ENCODE data around the gene GSC2. TPM values are rescaled to one million over a fixed set of nuclear protein-coding genes. Genes with fewer than 3 reads are reported as not detected.

Gene GSC2
- total RNA-seq, 1 experiment from 2014 or later: not detected

- no peak for DNase-seq (ENCODE audit: low spot score)
These were observed 16.5 kb downstream of the GSC2 start for GRCh38 chr22:19133561-19133960.

DNA sequence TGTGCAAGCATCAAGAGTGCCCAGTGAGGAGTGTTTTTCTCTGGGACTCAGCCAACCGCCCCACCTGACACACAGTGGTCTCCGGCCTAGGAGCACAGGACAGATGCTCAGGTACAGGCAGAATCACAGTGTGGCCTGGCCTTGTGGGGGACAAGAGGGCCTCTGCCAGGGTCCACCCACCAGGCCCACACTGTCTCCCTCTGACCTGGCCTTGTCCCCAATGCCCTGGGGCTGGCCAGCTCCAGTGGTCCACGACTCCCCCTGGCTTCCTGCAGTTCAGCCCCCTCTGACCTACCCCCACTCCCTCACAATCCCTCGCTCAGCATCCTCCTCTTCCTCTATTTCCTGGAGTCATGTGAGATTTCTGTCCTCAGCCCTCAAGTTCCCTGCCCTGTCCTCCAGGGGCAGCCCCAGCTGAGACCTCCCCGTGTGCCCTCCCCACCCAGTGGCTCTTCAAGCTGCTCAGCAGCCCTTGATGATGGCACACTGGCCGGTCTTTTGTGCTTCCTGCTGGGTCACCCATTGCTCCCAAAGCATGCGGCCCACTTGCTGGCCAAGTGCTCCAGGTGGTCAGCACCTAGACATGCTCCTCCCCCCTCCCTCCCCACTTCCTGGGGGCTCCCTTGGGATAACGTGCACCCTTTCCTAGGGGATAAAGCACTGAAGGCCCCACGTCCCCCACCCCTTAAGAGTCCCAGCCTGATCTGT is 17.2 kb downstream of the GSC2 start:
- no peak for DNase-seq (ENCODE audit: low spot score)

DNA sequence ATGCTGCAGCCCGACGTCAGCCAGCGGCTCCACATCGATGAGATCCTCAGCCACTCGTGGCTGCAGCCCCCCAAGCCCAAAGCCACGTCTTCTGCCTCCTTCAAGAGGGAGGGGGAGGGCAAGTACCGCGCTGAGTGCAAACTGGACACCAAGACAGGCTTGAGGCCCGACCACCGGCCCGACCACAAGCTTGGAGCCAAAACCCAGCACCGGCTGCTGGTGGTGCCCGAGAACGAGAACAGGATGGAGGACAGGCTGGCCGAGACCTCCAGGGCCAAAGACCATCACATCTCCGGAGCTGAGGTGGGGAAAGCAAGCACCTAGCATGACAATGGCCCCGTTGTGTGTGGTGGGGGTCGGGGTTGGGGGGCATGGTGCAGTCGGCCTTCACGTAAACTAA is 17.9 kb downstream of the GSC2 start:
- DNase-seq (ENCODE audit: low spot score): no peak

- no peak for DNase-seq (ENCODE audit: low spot score)
These were observed 18.4 kb downstream of the GSC2 start for GRCh38 chr22:19131685-19132015.

GRCh38 chr22:19130959-19131684 is 19.0 kb downstream of the GSC2 start, which contains the start of gene TSSK2:
Gene TSSK2, plus strand, starts transcription at chr22:19131308. Its CDS starts 92 bp downstream, at chr22:19131400.
- DNase-seq (ENCODE audit: low spot score): no peak

DNA sequence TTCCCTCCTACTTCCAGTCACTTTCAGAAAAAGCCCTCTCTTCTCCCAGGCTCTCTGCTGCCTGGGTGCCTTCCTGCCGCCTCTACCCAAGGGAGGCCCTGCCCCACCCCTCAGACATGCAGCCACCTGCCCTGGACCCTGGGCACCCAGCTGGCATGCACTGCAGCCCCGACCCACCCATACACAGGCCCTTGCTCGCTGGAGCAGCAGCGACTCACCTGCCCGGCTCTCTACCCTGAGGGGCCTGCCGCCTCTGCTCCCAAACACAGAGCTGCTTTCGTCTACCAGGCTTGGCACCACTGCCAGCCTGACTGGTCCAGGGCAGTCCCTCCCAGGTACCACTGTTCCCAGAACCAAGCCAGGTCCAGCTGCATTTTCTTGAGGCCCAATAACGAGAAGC is 20.2 kb downstream of the GSC2 start:
- DNase-seq (ENCODE audit: low spot score): no peak

- DNase-seq (ENCODE audit: low spot score): no peak
These were observed 21.0 kb downstream of the GSC2 start for GRCh38 chr22:19128946-19129727.

DNA sequence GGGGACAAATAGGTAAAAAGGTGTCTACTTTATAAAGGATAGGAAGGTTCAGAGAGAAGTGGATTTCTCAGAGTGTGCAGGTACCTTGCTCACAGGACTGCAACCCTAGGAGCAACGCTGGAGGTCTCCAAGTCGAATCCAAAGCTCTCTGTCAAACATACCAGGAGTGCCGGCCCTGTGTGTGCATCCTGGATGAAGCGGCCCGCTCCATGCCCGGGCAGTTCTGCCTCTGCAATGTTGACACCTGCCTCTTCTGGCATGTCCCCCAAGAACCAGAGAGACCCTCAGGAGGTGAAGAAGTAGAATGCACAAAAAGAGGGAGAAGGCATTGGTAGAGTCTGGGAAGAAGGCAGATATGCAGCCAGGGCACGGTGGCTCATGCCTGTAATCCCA is 22.1 kb downstream of the GSC2 start:
- no peak for DNase-seq (ENCODE audit: low spot score)

GRCh38 chr22:19127329-19128008 is 22.6 kb downstream of the GSC2 start:
- DNase-seq (ENCODE audit: low spot score): no peak

DNA sequence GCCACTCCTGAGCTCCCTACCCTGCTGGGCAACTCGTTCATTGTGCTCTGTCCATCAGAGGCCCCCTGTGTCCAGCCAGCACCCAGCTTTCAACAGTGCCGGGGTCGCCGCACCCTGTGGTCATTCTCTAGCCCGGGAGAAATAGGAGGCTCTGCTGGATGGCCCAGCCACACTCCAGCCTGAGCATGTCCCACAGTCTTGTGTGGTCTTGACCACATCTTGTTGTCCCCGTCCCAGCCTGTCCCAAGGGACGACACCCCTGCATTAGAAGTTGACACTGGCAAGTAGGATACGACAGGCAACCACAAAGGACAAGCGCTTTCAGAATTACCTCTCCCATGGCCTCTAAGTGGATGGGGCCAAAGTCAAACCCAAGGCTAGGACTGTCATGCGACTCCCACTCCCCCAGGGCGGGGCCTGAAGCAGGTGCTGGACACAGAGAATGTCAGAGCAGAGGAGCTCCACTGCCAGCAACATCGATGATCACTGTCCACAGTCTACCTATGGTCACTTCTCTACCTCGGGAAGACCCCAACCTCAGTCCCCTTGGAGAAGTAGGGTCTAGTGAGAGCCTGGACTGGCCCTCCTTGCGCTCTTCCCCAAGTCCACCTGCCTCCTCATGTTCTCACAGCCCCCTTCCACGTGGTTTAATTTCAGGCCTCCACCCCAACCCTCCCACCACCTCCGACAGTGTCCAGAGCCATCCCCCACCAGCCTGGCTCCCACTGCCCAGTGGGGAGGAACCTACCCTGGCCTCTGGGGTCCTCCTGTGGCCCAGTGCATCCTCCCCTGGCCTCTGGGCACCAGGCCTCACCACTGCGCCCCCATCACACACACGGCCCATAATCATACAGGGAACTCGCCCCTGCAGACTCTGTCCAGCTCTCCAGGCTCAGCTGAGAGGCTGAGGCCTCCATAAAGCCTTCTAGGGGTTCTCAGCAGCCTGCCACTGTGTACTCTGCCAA is 23.5 kb downstream of the GSC2 start:
- no peak for DNase-seq (ENCODE audit: low spot score)

DNA sequence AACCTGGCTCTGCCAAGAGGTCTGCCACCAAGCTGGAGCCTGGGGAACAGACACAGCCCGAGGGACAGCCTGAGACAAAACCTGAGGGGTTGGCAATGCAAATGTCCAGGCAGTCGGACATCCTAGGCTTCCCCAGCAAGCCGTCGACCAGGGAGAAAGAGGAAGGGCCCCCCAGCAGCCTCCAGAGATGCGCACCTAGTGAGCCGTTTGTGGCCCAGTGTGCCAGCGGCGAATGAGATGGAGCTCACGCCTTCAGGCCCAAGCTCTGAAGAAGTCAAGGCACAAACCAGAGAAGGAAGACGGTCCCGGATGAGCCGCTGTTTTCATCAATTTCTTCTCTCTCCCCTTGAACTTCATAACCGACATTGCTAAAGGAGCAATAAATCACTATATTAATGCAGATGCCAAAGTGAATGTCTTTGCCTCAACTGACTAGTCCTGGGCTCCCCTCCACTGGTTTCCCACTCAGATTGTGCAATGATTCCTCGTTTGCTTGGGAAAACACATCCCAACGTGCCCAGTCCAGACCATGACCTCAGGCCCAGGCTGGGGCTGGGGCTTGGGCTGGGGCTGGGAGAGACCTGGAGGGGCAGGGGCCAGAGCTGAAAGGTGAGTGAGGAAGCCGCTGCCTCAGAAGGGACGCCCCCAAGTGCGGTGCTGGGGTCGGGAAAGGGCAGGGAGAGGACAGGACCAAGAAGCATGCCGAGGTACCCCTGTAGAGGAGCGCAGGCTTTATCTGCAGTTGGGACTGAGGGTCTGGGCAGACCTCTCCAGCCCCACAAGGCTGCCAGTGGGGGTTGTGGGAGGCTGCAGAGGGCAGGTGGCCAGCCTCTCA is 24.4 kb downstream of the GSC2 start:
- no peak for DNase-seq (ENCODE audit: low spot score)

- DNase-seq (ENCODE audit: low spot score): no peak
These were observed 25.1 kb downstream of the GSC2 start for GRCh38 chr22:19125011-19125410.

DNA sequence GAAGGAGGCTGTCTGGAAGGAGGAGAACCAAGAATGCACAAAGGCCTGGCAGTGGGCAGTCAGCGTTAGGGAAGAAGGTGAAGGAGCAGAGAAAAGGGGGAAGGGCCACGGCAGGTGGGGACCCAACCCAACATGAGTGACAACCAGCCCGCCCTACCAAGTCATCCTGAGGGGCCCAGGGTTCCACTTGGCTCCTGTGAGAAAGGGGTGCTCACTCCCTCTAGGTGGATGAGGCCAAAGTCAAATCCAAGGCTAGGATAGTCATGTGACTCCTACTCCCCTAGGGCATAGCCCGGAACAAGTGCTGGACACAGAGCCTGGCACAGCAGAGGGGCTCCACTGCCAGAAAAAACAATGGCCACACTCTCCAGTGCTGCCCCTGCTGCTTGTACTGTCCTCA is 25.7 kb downstream of the GSC2 start:
- DNase-seq (ENCODE audit: low spot score): no peak

- DNase-seq (ENCODE audit: low spot score): no peak
These were observed 26.2 kb downstream of the GSC2 start for GRCh38 chr22:19123936-19124335.

DNA sequence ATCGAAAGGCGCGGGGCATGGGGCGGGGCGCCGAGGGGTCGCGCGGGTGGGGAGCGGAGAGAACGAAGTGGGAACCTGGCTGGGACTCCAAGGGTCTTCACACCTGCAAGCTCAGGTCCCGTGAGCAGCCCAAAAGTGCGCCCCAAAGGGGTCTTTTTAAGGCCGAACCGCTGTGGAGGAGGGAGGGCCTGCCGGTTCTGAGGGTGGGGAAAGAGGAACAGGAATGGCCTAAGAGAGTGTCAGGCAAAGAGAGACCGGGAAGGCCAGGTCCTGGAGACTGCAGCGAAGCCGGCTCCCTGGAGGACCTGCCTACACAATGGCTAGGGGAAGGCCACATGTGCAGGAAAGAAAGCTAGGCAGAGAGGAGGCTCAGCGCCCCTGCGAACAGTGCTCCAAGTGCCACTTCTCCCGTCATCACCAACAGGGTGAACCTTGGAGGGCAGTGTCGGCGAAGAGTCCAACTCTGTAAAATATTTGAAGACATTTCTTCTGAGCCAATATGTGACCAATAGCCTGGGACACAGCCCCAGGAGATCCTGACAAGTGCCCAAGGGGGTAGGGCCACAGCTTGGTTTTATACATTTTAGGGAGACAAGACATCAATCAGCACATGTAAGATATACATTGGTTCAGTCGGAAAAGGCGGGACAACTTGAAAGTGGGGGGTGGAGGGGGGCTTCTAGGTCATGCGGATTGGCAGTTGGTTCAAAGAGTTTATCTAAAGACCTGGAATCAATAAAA is 27.2 kb downstream of the GSC2 start:
- no peak for DNase-seq (ENCODE audit: low spot score)

DNA sequence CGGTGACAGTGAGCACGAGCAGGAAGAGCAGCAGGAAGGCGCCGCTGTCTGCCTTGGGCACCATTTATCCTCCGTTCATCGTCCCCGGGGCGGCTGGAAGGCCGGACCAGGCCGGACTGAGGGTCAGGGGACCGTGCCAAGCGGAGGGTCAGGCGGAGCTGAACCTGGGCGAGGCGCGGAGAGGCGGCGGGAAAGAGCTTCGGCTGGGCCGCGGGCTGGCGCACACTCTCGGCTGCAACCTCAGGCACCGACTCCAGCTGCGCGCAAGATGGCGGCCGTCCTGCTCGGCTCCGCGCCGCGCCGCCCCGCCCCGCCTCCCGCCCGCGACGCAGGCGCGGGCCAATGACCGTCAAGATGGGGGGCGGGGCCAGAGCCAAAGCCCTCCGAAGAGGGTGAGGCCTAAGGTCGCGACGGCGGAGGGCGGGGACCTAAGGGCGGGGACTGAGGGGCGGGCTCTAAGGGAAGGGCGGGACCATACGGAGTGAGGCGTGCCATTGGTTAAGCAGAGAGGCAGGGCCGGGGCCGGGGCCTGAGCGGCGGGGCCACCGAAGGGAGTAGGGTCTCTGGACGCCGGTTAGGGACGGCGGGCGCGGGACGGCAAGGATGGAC is 27.8 kb downstream of the GSC2 start, which contains the start of gene DGCR2:
TSS of gene DGCR2 (minus strand) at position 270 of the 609 bp plus-strand sequence. CDS start at position 64, 206 bp downstream.
- DNase-seq (ENCODE audit: low spot score): peak; percentile 81

DNA sequence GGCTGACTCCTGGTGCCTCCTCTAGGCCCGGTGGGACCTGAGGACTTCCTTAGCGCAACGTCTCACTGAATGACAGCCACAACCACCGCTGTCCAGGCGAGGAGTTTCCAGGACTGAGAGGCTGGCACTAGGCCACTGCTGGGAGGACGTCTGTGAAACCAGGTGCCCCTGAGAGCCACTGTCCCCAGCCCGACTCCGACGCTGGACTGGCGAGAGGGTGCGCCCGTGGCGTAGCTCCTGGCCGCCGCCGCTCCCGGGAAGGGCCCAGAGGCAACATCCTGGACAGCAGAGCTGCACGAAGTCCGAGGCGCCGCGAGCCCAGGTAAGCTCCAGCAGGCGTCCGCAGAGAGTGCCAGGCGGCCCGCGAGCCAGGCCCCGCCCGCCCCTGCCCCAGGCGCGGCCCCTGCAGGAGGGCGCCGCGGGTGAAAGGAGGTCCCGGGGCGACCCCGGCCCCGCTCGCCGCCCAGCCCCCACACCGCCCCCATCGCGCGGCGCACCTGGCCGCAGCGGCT is 28.4 kb downstream of the GSC2 start:
- no peak for DNase-seq (ENCODE audit: low spot score)

DNA sequence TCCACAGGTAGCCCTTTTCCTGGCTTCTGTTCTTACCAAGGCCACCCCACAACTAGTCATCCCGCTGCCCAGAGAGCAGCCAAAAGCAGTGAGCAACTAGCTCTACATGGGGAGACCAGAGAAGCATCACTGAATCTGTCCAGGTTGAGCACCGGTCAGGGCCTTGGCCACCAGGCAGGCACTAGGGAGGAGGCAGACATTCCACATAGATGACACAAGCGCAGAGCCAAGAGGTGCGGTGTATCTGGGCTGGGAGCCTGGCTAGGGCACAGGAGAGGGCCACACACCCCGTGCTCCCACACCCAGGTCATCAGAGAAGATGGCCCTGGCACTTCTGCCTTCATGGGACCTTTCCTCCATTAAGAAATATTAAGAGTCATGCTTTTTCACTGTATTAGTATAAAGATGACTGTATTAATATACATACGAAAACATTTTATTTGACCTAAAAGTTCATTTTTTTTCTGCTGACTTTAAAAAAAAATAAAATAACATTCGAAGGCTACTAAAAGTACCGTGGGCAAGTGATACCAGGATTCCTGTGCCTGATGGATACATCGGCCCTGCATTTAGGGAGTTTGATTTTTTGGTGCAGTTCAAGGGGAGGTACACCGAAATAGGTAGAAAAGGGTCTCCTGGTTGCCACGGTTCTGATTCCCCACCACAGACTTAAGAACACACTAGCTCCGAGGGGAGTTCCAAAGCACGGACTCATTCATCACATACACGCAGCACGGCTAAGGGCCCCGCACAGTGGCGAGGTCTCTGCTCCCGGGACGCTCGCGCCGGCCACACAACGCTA is 29.1 kb downstream of the GSC2 start:
- DNase-seq (ENCODE audit: low spot score): peak; percentile 58

Data from A172 (cell line).